IPS-11a (cell line): ENCODE data around the gene CPXM1.
"Not testable (repeated sequence)": the region's sequence is repeated elsewhere in the genome, so short reads cannot be mapped to it uniquely, and the experiment has no call there.

Experiments used
- H3K4me3 ChIP-seq: one replicate; pipeline ENCODE4 v1.5.1; 2013; ENCODE audit warnings: low read depth, low read length, control low read depth

Gene CPXM1

GRCh38 chr20:2822073-2822472 lies 21.6 kb upstream of the CPXM1 start:
- no peak overlapping the region for H3K4me3 ChIP-seq

GRCh38 chr20:2820896-2821869 lies 20.8 kb upstream of the CPXM1 start:
- no peak overlapping the region for H3K4me3 ChIP-seq

DNA sequence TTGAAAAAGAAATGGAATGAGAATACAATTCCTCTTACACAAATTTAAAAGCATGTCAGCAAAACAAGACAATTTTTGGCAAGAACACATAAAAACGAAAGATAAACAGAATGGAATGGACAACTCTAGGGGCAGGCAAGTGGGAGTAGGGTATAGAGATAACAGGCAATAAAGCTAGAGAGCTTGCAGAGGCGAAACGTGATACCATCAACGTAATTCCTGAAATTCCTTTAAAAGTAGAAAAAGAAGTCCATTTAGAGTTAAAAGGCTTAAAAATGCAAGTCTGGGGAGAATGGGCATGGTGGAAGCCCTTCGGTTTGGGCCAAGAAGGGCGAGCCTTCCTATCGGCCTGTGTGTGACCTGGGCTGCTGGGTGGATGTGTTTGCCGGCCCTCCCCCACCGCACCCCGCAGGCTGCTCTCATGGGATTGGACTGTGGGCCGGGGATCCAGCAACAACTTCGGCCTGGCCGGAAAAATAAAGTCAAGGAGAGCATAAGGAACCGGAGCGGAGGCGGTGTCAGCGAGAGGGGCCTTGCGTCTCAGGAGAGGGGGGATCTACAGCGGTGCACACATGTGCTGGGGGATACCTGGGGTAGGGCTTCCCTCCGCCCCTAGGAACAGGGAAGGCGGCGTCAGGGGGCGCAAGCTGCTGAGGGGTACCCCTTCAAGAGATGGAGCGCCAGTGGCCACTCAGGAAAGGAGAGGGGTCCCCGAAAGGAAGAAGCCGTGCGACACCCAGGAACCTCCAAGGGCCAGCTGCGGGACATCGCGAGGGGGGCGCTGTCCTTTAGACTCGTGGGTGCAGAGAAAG lies 19.9 kb upstream of the CPXM1 start:
- no peak overlapping the region for H3K4me3 ChIP-seq

DNA sequence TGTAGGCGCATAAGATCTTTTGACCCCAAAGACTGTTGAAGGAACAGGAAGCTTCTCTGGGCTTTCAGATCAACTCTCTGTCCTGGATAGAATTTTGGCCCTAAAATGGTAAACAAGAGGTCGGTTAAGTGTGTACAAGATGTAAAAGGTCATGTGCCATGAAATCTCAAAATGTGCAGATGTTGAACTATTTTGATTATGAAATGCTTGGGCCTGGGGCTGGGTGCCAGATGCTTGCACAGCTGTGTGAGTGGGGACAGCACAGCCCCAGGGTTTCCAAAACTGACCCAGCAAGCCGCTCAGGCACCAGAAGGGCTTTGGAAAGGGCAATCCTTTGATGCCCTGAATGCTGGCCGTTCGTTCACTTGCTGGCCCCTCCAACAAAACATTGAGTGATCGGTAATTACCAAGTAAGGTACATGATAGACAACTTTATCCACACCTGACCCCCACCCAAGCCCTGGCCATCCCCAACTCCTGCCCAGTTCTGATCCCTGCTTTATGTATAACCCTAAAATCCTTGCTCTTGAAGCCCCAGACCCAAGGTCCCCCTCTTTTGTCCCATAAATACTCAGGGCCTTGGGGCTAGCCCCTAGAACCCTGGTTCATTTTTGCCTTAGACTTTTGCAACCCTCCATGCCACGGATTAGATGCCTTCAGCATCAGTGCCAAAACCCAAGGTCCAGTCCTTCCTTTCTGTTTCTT lies 17.6 kb upstream of the CPXM1 start:
- H3K4me3 ChIP-seq: no peak overlapping the region

DNA sequence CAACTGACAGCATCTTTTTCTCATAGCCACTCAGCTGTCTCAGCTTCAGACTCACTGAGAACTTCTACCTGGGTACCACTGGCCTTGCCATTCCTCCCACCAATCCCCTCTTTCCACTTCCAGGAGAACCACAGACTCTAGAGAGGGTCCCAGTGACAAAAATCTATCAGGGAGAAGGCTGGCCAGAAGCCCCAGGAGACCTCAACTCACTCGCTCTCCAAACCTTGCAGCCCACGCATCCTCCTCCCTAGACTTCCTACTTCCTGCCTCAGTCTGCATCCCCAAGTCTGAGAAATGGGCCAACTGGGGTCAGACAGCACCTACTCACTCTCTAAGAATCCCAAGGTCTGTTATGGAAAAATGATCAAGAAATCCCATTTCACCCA lies 16.9 kb upstream of the CPXM1 start:
- no peak overlapping the region for H3K4me3 ChIP-seq

- no peak overlapping the region for H3K4me3 ChIP-seq
These were observed 16.3 kb upstream of the CPXM1 start for GRCh38 chr20:2816583-2817340.

GRCh38 chr20:2816030-2816582 lies 15.7 kb upstream of the CPXM1 start, which contains the start of gene TMEM239:
TMEM239 (plus strand) TSS chr20:2816364; CDS start chr20:2816555, 191 bp downstream.
- no peak within 1 kb of the TSS for H3K4me3 ChIP-seq

DNA sequence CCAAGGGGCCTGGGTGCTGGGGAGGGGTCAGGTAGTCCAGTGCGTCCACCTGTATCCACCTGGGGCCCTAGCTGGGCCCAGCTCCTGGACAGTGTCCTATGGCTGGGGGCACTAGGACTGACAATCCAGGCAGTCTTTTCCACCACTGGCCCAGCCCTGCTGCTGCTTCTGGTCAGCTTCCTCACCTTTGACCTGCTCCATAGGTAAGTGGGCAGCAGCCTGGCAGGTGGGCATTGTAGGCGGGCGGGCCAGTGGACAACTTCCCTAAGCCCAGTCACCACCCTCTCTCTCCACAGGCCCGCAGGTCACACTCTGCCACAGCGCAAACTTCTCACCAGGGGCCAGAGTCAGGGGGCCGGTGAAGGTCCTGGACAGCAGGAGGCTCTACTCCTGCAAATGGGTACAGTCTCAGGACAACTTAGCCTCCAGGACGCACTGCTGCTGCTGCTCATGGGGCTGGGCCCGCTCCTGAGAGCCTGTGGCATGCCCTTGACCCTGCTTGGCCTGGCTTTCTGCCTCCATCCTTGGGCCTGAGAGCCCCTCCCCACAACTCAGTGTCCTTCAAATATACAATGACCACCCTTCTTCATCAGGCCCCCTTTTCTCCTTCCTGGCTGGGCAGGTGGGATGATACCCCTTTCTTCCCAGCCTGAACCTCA lies 14.9 kb upstream of the CPXM1 start:
- H3K4me3 ChIP-seq: no peak overlapping the region

GRCh38 chr20:2814587-2815051 lies 14.2 kb upstream of the CPXM1 start, which contains the start of gene C20orf141:
C20orf141 (plus strand) TSS chr20:2814987; CDS start chr20:2815185, 198 bp downstream.
- H3K4me3 ChIP-seq: no peak within 1 kb of the TSS

GRCh38 chr20:2814076-2814475 lies 13.6 kb upstream of the CPXM1 start:
- H3K4me3 ChIP-seq: no peak overlapping the region

GRCh38 chr20:2812189-2812588 lies 11.8 kb upstream of the CPXM1 start:
- no peak overlapping the region for H3K4me3 ChIP-seq

DNA sequence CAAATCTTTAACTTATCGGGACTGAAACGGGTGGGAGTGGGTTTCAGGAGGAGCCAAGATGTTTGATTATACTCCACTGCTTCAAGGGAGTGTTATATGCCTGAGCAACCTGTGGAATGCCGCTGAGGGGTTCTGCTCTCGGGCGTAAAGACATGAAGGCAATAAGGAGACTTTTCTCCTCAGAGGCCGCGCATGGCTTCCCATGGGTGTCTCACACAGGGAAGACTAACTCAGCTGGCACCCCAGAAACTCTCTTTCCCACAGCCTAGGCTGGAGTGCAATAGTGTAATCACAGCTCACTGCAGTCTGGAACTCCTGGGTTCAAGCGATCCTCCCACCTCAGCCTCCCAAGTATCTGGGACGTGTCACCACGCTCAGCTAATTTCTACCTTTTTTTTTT lies 9.3 kb upstream of the CPXM1 start:
- no peak overlapping the region for H3K4me3 ChIP-seq

DNA sequence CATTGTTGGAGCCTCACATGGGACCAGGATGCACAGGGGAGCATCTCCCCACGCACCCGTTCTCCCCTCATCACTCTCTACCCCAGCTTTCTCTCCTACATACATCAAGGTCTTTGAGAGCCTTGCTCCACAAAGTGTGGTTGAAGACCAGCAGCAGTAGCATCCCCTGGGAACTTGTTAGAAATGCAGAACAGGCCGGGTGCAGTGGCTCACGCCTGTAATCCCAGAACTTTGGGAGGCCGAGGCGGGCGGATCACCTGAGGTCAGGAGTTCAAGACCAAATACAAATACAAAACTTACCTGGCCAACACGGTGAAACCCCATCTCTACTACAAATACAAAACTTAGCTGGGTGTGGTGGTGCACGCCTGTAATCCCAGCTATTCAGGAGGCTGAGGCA lies 7.5 kb upstream of the CPXM1 start:
- not testable (repeated sequence) for H3K4me3 ChIP-seq

DNA sequence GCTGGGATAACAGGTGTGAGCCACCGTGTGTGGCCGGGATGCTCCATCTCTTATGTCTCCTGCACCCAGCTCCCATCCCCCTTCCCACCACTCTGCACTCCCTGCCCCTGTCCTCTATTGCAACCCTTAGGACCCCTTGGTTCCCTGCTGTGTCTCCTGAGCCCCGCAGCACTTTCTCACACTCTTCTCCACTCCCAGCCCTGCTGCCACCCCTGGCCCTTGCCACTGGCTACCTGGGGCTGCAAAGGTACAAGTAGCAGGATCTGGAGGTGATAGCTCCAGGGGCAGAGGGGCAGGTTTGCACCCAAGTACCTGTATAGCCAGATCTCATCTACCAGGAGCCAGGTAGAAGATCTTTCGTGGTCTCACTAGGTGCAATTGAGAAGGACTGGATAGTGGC lies 6.6 kb upstream of the CPXM1 start:
- no peak overlapping the region for H3K4me3 ChIP-seq

GRCh38 chr20:2806351-2806701 lies 5.9 kb upstream of the CPXM1 start:
- no peak overlapping the region for H3K4me3 ChIP-seq

GRCh38 chr20:2805689-2806350 lies 5.4 kb upstream of the CPXM1 start:
- H3K4me3 ChIP-seq: no peak overlapping the region

DNA sequence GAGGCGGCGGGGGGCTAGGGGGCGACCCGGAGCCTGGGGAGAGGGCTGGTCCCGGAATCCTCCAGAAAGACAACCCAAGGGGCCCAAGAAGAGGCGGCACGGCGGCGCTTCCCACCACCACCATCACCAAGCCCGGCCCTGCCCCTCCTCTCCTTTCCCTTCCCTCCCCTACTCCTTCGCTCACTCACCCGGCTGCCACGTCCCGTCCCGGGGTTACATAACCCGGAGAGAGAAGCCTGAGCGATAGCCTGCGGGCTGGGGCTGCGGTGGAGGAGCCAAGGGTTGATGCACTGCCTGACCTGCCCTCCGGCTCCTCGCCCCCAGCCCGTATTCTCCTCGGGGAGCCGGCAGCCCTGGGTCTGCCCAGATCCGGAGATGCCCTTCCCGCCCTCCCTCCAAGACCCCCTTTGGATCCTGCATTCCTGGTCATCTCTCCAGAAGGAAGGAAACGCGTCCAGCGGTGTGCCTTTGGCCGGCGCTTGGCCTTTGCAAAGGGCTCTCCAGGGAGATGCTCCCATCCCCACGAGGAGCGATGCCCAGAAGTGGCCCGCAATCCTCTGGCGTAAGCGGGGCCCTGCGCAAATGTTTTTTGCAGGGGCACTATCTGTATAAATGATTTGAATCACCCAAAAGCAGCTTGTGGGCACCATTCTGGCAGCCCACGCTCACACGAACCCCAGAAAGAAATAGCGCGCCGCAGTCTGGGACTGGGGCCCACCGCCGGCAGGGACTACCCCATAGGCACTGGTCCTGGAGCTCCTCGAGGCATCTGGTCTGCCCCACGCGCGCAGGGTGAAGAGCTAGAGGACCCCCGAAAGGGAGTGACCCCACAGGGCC lies 4.6 kb upstream of the CPXM1 start:
- peak overlapping the region; percentile 18 for H3K4me3 ChIP-seq
